Measurements from ENCODE around the gene NREP. TPM values are rescaled to one million over a fixed set of nuclear protein-coding genes. Genes with fewer than 3 reads are reported as not detected.

Gene NREP
- total RNA-seq, 1 donor from 2014 or later: 28.6 TPM

DNA sequence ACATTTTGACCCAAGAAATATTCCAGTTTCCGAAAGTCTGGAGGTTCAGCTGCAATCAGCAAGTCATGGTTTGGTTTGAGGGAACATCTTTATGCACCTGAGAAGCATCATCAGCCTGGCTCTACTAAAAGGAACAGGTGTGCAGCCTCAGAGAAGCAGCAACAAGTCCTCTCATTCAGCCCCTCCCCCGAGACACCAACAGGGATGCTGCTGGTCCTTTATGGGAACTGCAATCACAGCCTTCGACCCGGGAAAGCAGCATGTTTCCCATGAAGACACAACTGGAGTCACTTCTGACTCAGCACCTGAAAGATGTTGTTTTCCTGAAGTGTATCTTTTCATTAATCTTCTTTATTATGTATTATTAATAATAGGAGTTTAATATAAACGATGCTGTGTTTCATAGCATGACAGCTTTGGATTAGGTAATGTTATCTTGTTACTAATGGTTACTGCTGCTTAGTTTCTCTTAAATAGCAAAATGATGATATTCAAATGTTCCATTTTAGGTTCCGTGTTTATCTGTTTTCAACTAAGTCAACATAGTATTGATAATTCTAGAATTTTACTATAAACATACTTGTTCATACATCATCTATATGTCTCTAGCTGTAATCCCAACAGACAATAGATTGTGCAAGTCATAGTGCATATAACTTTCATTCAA is 15.6 kb upstream of the NREP start:
- intact Hi-C loops (cut with DNase I): no loop called here
- no peak for DNase-seq (ENCODE audit: low spot score)
- no peak for ATAC-seq

DNA sequence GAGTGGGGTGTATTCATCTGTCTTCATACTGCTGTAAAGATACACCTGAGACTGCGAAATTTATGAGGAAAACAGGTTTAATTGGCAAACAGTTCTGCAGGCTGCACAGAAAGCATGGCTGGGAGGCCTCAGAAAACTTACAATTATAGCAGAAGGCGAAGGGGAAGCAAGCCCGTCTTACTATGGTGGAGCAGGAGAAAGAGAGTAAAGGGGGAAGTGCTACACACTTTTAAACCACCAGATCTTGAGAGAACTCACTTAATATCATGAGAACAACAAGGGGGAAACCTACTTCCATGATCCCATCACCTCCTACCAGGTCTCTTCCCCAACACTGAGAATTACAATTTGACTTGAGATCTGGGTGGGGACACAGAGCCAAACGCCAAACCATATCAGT is 12.5 kb upstream of the NREP start:
- intact Hi-C loops (cut with DNase I): no loop called here
- DNase-seq (ENCODE audit: low spot score) (no peak), ATAC-seq (no peak)

DNA sequence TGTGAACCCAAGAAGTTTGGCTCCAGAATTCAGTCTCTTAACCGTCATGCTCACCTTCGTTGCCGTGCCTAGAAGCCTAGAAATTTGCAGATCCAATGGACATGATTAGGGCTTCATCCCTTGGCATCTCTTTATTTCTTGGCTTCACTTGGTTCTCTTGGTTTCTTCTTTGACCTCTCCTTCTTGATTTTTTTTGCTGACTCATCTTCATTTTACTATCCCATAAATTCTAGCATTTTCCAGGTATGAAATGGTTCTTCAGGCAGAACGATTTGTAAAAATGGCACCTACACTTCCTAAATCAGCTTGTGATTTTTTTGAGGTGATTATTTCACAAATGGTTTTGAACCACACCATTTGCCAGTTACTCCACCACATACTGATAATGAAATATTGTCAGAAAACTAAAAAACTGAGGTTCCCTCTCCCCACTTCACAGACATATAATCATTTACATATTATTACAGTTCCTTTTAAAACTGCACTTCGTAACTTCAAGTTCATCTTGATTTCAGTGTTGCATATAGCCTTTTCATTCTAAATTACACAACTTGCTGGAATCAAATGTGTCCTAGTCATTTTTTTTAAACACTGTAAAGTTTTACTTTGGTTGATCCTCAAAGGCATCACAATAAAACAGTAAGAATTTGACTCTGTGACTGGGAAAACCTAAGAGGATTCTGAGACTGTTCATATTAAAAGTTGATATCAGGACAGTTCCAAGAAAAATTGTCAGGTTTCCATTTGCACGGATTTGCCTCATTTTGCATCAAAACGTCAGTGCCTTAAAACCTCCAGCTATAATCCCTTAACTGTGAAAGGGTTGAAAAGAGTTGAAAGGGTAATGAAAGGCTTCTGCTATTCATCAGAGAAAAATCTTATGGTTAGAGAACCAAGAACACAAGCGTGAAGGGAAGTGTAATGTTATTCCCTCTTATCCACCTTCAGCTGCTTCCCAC is 8.9 kb upstream of the NREP start:
- DNase-seq (ENCODE audit: low spot score) (no peak), ATAC-seq (no peak)
- intact Hi-C loops (cut with DNase I): no loop called here

DNA sequence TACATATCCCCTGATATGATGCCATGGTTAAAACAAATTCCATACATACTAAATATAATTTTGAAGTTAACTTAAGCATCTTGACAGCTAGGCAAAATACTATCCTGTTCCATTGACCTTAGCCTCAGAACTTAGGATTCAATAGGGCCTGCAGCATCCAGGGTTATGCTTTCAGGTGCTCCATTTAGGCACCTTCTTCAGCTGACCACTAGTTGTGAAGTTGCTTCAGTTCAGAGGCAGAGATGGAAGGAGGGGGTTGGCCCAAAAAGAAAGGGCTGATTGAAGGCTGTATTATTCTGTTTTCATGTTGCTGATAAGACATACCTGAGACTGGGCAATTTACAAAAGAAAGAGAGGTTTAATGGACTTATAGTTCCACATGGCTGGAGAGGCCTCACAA is 7.0 kb upstream of the NREP start:
- DNase-seq (ENCODE audit: low spot score) (no peak), ATAC-seq (no peak)
- intact Hi-C loops (cut with DNase I): no loop called here

DNA sequence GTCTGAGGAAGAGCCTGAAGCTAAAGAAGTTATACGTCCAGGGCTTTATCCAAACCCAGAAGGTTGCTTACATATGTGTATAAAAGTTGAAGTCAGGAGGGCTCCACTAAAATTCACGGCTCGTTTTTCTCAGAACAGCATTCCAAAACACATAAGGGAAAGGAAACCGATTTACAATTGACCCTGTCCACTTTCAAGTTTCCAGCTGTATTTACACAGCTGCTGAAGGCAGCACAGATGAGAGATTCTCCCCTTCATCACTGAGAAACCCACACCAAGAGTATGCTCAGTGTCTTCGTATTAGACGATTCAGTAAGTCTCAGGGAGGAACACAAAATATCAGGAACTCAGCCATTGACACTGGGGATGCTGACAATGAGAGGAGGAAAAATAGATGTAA is 5.9 kb upstream of the NREP start:
- DNase-seq (ENCODE audit: low spot score) (no peak), ATAC-seq (peak; percentile 83)
- intact Hi-C loops (cut with DNase I): no loop called here

GRCh38 chr5:111758284-111758628 is 1.3 kb upstream of the NREP start:
- DNase-seq (ENCODE audit: low spot score) (no peak), ATAC-seq (no peak)
- intact Hi-C loops (cut with DNase I): no loop called here

DNA sequence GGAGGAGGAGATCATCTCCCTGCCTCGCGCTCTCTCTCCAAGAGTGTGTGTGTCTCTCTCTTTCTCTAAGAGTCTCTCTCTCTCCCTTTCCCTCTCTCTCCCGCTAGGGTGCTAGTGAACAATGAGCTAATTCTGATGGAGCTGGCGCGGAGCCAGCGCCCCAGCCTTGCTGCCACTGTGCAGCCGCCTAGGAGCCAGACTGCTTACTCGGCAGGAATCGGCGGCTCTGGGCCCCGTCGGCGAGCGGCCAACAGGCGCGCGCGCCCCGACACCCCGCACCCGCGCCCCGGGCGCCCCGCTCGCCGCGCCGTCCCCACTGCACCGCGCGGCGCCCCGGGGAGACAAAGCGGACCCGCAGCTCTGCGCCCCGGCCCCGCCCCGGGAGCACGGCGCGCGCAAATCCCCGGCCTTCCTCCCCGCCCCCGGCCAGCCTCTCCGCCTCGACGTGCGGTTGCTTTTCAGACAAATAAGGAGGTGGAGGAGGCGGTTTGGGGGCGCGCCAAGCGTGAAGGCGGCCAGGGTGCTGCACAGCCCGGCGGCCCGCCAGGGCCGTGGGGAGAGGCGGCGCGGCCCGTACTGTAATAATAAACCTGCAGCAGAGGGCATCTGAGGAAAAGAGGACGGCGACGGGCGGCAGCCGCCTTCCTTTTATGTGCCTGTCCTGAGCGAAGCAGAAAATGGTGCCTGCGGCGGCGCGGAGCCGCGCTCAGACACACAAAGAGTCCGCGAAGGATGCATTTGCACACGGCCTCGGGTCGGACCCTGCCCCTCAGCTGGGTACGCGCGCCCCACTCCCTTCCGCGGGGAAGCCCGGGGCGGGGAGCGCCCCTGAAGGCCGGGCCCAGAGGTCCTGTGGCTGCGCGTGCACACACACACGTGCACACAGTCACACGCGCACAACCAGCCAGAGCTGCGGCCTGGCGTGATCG is 625 bp upstream of the NREP start:
- peak; percentile 96 for DNase-seq (ENCODE audit: low spot score)
- intact Hi-C loops (cut with DNase I): no loop called here
- ATAC-seq: peak; percentile 89

DNA sequence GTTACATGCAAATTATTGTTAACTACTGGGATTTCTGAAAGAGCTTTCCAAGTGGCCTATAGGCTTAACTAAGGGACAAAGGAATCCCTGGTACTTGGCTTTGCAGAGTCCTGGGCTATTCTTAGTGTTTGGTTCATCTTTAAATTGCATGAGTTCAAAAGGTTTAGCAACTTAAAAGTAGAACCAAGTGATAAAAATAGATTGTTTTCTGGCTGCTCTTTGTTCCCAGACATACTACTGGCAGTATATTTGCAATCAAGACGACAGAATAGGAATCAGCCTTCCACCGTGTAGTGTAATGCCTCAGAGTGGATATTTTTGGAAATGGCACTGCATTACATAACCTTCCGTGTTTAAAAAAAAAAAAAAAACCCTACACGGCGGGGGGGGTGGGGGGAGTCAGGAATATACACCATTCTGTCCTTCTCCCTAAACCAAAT is 1.0 kb downstream of the NREP start:
- intact Hi-C loops (cut with DNase I): no loop called here
- peak; percentile 38 for ATAC-seq
- DNase-seq (ENCODE audit: low spot score): no peak

GRCh38 chr5:111755345-111755941 is 1.6 kb downstream of the NREP start:
- DNase-seq (ENCODE audit: low spot score) (no peak), ATAC-seq (no peak)
- intact Hi-C loops (cut with DNase I): no loop called here

- DNase-seq (ENCODE audit: low spot score): no peak
- intact Hi-C loops (cut with DNase I): no loop called here
- no peak for ATAC-seq
Observed at GRCh38 chr5:111753884-111754589, 3.0 kb downstream of the NREP start.

GRCh38 chr5:111752426-111752965 is 4.5 kb downstream of the NREP start:
- intact Hi-C loops (cut with DNase I): no loop called here
- no peak for DNase-seq (ENCODE audit: low spot score)
- no peak for ATAC-seq

GRCh38 chr5:111749303-111750026 is 7.5 kb downstream of the NREP start:
- no peak for ATAC-seq
- DNase-seq (ENCODE audit: low spot score): no peak
- intact Hi-C loops (cut with DNase I): loop anchor here (5.0 kb wide), 1 partner anchor 1133 kb away; no protein-coding TSS in a partner anchor

DNA sequence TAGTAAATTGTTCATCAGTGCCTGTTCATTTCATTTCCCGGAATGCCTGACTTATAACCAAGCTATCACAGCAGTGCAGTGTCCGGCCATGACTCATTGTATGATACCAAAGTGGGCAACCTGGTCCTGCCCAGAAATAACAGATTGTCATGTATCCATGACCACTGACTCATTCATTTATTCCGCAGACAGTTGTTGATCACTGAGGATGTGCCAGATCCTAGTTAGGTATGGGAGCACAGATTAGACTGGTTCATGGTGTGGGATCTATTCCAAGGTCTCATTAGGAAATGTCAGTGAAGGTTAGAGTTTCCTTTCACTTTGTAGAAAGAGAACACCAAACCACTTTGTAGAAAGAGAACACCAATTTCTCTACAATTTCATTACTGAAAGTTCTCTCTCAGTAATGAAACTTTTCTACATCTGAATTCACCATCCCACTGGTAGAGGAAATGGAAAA is 8.7 kb downstream of the NREP start:
- intact Hi-C loops (cut with DNase I): loop anchor here (5.0 kb wide), 1 partner anchor 1134 kb away; no protein-coding TSS in a partner anchor

DNA sequence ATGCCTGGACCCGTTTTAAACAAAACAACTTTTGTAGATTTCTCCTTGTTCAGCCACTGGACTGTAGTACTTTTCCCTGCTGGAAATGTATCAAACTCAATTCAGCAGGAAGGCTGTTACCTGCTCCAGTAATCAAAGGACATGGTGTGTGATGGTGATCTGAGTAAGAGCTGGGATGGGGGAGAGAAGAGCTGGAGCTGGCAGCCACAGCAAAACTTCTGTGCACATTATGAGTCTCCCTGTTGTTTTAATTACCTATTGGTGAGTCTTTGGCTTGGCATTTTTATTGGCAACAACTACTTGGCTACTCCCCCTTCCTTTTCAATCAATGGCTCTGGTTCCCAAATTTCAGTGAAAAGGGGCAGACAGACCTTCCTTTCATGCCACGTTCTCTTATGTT is 9.7 kb downstream of the NREP start:
- ATAC-seq: no peak
- no peak for DNase-seq (ENCODE audit: low spot score)
- intact Hi-C loops (cut with DNase I): loop anchor here (5.0 kb wide), 1 partner anchor 1135 kb away; no protein-coding TSS in a partner anchor

More for the DNA sequence above, 8.7 kb downstream of the NREP start:
- DNase-seq (ENCODE audit: low spot score): no peak
- ATAC-seq: no peak

- ATAC-seq (no peak), DNase-seq (ENCODE audit: low spot score) (no peak)
- intact Hi-C loops (cut with DNase I): loop anchor here (5.0 kb wide), 1 partner anchor 1136 kb away; no protein-coding TSS in a partner anchor
Observed at GRCh38 chr5:111746791-111747190, 10.2 kb downstream of the NREP start.

GRCh38 chr5:111745075-111745739 is 11.8 kb downstream of the NREP start:
- intact Hi-C loops (cut with DNase I): loop anchor here (5.0 kb wide), 1 partner anchor 1137 kb away; no protein-coding TSS in a partner anchor
- no peak for DNase-seq (ENCODE audit: low spot score)
- no peak for ATAC-seq

DNA sequence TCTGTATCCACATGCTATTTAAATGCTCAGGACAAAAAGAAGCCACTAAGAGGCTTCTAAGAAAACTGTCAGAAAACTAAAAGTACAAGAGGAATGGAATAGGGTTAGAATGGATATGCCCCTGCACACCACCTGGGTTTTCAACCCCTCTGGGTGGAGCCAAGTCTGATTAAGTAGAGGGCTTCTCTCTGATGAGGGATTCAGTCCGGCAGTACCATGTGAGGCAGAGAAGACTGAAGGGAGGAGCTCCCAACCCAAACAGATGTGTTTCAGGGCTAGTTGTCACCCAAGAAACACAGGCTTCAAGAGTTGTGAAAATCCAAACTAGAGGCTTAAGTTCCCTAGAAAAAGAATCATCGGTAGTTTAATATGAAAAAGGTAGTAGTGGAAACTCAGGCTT is 12.5 kb downstream of the NREP start:
- ATAC-seq (no peak), DNase-seq (ENCODE audit: low spot score) (no peak)
- intact Hi-C loops (cut with DNase I): no loop called here
